Cardiac fibroblast (primary cell): ENCODE results near the gene RAD17.
"Not testable (repeated sequence)": the region's sequence is repeated elsewhere in the genome, so short reads cannot be mapped to it uniquely, and the experiment has no call there.

ENCODE experiments used
- DNase-seq, 2 donors: peaks; one replicate each; pipeline versions ENCODE4 v3.0.0 to v3.0.0-alpha.2; 2010; ENCODE audit warnings: low read depth in 2 of 2
- H3K4me3 ChIP-seq, 2 donors: replicated peaks in 1 of 2; 1 replicate in 1 of 2; 2 replicates in 1 of 2; pipeline ENCODE4 v1.5.1; 2011; ENCODE audit warnings: low read depth in 2 of 2, low read length in 2 of 2, mild to moderate bottlenecking in 2 of 2, moderate library complexity in 1 of 2
- TF ChIP-seq, protein P1 (sequence below): IDR thresholded peaks from one replicate; pipeline ENCODE4 v1.5.1; 2011; ENCODE audit warnings: low read depth, mild to moderate bottlenecking, low read length, inconsistent platforms

RAD17 gene

DNA sequence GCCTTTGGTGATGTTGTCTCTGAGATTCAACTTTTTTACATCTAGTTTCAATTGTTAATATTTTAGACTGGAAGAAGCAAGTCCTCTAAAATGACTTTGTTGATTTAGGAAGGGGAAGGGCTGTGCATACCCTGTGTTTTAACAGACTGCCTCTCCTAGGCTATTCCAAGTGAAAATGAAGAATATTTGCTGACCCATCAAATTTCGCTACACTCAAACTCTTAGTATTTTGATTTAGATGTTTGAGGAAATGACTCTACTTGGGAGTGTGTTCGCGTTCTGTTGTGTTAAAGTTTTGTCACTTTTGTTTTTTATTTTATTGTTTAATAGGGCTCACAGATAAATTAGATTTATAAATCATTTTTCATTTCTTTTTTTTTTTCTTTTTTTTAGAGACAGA, 48.9 kb downstream of the RAD17 start:
- DNase-seq: no peak
- TF ChIP-seq, protein P1, sequence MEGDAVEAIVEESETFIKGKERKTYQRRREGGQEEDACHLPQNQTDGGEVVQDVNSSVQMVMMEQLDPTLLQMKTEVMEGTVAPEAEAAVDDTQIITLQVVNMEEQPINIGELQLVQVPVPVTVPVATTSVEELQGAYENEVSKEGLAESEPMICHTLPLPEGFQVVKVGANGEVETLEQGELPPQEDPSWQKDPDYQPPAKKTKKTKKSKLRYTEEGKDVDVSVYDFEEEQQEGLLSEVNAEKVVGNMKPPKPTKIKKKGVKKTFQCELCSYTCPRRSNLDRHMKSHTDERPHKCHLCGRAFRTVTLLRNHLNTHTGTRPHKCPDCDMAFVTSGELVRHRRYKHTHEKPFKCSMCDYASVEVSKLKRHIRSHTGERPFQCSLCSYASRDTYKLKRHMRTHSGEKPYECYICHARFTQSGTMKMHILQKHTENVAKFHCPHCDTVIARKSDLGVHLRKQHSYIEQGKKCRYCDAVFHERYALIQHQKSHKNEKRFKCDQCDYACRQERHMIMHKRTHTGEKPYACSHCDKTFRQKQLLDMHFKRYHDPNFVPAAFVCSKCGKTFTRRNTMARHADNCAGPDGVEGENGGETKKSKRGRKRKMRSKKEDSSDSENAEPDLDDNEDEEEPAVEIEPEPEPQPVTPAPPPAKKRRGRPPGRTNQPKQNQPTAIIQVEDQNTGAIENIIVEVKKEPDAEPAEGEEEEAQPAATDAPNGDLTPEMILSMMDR: no peak
- H3K4me3 ChIP-seq: no peak overlapping the region

DNA sequence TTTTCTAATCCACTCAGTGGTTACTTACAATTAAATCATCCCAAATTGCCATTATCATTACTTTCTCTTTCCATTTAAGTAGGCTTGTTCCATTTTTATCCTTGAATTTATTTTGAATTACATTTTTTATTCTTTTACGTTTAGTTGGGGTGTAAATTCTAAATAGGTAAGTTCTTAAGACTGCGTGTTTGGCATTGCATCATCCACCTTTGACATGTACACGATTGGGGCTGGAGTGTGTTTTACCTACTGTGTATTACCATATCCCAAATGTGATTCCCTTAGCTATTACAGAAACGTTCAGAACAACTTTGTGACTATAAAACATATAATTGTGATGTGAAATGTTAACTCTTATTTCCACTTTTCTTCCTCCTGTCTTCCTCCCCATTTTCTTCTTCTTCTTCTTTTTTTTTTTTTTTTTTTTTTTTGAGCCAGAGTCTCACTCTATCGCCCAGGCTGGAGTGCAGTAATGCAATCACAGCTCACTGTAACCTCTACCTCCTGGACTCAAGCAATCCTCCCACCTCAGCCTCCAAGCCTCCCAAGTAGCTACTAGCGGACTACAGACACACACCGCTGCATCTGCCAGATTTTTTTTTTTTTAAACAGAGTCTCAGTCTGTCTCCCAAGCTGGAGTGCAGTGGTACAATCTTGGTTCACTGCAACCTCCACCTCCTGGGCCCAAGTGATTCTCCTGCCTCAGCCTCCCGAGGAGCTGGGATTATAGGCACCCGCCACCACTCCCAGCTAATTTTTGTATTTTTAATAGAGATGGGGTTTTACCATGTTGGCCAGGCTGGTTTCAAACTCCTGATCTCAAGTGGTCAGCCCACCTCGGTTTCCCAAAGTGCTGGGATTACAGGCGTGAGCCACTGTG, 62.0 kb downstream of the RAD17 start:
- TF ChIP-seq, protein P1: no peak
- no peak overlapping the region for H3K4me3 ChIP-seq
- no peak for DNase-seq

DNA sequence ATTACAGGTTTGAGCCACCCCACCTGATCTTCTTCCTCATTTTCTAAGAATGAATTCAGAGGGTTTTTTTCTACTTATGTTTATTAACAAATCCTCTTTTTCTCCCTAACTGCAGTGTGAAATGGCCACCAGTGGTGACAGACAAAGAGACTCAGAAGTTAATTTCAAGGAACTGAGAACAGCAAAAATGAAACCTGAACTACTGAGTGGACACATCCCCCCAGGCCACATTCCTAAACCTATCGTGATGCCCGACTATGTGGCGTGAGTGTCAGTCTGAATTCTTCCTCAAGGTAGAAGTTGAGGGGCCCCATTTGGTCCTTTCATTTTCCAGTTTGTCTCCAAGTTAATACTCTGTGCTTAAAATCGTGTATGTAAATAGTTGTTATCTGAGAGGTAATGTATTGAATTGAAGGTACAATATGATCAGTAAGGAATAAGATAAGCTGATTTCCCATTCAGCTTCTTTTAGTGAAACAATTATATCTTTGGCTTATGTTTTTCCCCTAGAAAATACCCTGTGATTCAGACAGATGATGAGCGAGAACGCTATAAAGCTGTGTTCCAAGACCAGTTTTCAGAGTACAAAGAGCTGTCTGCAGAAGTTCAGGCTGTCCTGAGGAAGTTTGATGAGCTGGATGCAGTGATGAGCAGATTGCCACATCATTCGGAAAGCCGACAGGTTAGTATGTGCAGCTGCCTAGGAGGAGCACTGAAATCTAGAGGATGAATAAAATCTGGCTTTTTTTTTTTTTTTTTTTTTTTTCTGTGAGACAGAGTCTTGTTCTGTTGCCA, 63.0 kb downstream of the RAD17 start:
- DNase-seq: no peak

DNA sequence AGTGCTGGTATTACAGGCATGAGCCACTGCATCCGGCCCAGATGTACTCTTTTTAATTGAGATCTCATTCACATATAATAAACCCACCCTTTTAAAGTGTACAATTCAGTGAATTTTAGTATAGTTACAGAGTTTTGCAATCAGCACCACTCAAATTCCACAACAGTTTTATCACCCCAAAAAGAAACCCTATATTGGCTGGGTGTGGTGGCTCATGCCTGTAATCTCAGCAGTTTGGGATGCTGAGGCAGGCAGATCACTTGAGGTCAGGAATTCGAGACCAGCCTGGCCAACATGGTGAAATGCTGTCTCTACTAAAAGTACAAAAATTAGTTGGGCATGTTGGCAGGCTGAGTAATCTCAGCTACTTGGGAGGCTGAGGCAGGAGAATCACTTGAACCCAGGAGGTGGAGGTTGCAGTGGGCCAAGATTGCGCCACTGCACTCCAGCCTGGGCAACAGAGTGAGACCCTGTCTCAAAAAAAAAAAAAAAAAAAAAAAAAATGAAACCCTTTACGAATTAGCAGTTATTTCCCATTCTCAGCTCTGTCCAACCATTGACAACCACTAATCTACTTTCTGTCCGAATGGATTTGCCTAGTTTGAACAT, 65.8 kb downstream of the RAD17 start:
- not testable (repeated sequence) for H3K4me3 ChIP-seq
- peak; percentile 11 to 28 for DNase-seq

More for the DNA sequence above, 63.0 kb downstream of the RAD17 start:
- H3K4me3 ChIP-seq: no peak overlapping the region
- TF ChIP-seq, protein P1: no peak

DNA sequence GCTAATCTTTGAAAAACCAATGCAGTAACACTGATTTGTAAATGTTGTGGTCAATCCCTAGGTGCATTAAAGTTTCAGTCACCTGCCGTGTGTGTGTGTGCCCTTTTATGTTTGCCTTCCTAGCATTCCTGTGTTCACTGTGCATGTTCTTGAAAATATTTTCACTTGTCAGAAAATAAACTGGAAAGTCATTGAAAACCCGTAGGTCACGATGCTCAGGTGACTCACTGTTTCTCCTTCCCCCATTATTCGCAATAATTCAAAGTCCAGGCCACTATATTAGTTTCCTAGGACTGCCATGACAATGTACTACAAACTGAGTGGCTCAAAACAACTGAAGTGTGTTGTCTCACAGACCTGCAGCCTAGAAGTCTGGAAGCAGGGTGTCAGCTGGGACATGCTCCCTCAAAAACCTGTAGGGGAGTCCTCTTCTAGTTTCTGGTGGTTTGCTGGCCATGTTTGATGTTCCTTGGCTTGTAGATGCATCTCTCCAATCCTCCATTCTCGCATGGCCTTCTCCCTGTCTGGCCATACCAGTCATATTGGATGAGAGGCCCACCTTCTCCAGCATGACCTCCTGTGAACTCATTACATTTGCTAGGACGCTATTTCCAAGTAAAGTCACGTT, 74.6 kb downstream of the RAD17 start:
- H3K4me3 ChIP-seq: no peak overlapping the region
- TF ChIP-seq, protein P1: no peak
- DNase-seq: no peak

DNA sequence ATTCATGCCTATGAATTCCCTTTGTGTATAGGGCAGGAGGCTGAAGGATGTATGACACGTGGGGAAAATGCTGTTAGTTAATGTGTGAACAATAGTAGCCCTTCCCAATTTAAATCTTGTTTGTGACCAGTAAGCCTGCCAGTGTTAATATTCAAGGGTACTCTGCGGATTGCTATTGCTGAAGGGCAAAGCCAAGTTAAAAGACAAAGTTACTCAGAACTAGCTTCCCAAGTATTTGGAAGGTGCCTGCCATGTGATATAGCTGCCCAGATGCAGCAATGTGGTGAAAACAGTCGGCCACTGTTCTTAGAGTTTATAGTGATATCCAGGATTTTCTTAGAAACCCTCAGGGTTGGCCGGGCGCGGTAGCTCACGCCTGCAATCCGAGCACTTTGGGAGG, 79.9 kb downstream of the RAD17 start:
- no peak for DNase-seq
- TF ChIP-seq, protein P1: no peak
- H3K4me3 ChIP-seq: no peak overlapping the region

DNA sequence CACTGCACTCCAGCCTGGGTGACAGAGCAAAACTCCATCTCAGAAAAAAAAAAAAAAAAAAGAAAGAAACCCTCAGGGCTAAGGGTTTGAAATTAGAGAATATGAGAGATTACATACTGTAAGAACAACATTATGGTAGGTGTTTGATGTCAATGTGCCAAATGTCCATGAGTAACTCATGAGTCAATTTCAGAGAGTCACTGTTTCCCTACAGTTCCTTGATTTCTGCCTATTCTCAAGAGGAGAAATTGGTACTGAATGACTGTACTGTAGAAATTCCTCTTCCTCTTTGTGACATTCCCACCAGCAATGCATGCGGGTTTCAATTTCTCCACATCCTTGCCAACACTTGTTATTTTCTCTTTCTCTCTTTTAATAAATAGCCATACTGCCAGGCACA, 80.5 kb downstream of the RAD17 start:
- peak; percentile 58 to 96 for DNase-seq
- TF ChIP-seq, protein P1: no peak
- H3K4me3 ChIP-seq: no peak overlapping the region

DNA sequence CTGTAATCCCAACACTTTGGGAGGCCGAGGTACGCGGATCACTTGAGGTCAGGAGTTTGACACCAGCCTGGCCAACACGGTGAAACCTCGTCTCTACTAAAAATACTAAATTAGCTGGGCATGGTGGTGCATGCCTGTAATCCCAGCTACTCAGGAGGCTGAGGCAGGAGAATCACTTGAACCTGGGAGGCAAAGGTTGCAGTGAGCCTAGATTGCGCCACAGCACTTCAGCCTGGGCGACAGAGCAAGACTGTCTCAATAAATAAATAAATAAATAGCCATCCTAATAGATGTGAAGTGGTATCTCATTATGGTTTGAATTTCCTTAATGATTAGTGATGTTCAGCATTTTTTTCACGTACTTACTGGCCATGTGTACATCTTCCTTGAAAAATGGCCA, 80.9 kb downstream of the RAD17 start:
- not testable (repeated sequence) for H3K4me3 ChIP-seq, DNase-seq
